Measurements from ENCODE around the gene EPHB4.
"Not testable (repeated sequence)": the region's sequence is repeated elsewhere in the genome, so short reads cannot be mapped to it uniquely, and the experiment has no call there.

EPHB4 gene

DNA sequence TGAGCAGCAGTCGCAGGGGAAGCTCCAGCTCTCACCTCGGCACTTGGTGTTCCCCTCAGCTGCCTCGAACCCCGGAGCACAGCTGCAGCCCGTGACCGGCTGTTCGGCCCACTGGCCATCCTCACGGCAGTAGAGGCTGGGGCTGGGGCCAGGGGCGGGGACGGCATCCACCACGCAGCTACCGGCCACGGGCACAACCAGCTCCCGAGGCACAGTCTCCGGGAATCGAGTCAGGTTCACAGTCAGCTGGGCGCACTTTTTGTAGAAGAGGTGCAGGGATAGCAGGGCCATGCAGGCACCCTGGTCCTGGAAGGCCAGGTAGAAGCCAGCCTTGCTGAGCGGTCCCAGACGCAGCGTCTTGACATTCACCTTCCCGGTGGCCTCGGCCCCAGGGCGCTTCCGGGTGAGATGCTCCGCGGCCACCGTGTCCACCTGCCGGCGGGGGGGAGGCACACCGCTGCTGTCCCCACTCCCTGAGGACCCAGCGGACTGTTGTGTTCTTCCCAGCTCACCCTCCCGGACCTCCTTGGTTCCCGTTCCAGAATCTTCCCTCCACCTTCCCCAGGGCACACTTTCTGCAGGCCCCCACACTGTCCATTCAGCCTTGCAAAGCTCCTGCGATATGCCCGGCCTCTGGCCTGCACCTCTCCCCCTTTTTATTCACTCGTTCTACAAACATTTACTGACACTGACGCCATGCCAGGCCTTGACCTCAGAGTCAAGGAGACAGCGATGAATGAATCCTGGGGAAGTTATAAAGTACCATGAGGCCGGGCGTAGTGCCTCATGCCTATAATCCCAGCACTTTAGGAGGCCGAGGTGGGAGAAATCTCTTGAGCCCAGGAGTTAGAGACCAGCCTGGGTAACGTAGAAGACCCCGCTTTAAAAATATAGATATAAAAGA lies 4.8 kb downstream of the EPHB4 start:
- DNase-seq (ENCODE audit: low read depth, low spot score): no peak

DNA sequence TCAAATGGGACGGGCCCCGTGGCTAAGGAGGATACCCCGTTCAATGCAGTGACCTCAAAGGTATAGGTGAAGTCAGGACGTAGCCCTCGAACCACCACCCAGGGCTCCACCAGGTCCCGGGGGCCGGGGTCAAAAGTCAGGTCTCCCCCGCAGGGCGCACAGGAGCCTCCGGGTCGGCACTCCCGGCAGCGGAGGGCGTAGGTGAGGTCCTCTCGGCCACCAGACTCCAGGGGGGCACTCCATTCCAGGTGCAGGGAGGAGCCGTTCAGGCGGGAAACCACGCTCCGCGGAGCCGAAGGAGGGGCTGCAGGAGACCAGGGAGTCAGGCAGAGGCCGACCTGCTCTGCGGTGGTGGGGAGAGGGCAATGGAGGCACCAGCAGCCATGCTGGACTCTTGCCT lies 7.7 kb downstream of the EPHB4 start:
- DNase-seq (ENCODE audit: low read depth, low spot score): no peak

DNA sequence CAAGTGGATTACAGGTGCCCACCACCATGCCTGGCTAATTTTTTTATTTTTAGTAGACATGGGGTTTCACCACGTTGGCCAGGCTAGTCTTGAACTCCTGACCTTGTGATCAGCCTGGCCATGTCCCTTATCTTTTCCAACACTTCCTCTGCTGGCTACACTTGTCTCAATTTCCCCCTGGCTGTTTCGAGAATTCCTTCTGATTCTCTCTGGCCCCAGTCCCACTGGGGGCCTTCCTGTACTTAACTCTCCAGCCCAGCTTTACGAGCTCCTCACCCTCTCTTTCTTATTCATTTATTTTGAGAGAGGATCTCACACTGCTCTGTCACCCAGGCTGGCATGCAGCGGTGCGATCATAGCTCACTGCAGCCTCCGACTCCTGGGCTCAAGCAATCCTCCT lies 8.5 kb downstream of the EPHB4 start:
- no peak for DNase-seq (ENCODE audit: low read depth, low spot score)

DNA sequence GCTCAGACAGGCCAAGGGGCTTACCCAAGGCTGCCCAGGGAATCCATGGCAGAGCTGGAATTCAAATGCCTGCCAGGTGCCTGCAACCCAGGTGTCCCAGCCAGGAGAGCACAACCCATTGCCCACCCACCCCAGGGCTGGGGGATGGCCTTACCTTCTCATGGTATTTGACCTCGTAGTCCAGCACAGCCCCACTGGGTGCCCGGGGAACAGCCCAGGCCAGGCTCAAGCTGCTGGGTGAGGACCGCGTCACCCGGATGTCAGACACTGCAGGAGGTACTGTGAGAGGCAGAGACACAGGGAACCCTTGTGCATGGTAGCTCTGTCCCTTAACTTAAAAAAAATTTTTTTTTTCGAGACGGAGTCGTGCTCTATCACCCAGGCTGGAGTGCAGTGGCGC lies 9.0 kb downstream of the EPHB4 start:
- no peak for DNase-seq (ENCODE audit: low read depth, low spot score)

DNA sequence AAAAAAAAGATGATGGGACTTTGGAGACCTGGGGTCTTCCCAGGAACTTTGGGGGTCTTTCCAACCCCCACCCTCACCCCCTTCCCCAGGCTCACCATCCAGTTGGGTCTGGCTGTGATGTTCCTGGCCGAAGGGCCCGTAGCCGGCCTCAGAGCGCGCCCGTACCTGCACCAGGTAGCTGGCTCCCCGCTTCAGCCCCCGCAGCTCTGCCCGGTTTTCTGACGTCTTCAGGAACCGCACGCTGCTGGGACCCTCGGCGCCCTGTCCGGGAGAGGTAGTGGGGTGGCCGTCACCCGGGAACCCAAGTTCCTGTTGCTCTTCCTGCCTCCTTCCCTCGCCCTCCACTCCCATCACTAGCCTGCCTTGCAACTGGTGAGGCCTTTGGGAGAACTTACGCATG lies 10.2 kb downstream of the EPHB4 start:
- no peak for DNase-seq (ENCODE audit: low read depth, low spot score)

DNA sequence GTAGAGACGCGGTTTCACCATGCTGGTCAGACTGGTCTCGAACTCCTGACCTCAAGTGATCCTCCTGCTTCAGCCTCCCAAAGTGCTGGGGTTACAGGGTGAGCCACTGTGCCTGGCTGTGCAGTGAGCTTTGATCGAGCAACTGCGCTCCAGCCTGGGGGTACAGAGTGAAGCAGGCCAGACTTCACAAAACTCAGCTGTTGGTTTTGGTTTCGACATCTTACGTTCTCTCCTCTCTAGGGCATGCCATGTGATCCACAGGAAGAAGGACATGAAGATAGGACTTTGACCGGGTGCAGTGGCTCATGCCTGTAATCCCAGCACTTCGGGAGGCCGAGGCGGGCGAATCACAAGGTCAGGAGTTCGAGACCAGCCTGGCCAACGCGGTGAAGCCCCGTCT lies 10.8 kb downstream of the EPHB4 start:
- not testable (repeated sequence) for DNase-seq (ENCODE audit: low read depth, low spot score)

DNA sequence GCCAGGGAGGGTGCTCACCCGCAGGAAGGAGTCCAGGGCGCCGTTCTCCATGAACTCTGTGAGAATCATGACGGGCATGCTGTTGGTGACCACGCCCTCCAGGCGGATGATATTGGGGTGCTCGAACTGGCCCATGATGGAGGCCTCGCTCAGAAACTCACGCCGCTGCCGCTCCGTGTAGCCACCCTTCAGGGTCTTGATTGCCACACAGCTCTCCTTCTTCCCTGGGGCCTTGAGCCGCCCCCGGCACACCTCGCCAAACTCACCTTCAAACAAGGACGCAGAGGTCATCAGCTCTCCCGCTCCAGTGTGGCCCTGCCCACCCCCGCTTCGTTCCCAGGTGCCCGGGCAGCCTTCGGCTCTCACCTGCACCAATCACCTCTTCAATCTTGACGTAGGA lies 14.6 kb downstream of the EPHB4 start:
- DNase-seq (ENCODE audit: low read depth, low spot score): no peak

DNA sequence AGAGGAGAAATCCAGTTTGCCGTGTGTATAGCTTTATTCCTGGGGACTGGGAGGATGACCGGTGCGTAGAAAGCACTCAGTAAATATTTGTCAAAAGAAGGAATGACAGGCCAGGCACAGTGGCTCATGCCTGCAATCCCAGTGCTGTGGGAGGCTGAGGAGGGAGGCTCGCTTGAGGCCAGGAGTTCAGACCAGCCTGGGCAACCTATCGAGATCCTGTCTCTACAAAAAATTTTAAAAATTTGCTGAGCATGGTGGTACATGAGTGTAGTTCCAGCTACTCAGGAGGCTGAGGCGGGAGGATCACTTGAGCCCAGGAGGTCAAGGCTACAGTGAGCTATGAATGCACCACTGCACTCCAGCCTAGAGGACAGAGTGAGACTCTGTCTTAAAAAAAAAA lies 15.8 kb downstream of the EPHB4 start:
- no peak for DNase-seq (ENCODE audit: low read depth, low spot score)

DNA sequence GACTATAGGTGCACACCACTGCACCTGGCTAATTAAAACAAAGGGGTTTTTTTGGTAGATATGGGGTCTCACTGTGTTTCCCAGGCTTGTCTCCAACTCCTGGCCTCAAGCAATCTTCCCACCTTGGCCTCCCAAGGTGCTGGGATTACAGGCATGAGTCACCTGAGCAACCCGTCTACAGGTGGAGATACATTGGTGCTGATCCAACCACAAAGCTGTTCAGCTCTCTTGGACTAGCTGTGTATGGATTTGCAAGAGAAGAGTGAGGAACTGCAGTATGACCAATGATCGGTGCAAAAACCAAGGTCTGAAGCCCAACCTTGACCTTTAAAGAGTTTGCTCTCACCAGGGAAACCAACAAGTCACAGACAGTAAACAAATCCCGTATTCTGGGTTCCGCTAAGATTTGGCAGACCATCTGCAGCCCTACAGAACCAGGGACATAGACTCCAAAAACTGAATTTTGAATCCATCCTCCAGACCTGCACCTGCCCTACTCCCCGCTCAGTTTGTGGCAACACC lies 18.9 kb downstream of the EPHB4 start:
- no peak for DNase-seq (ENCODE audit: low read depth, low spot score)

DNA sequence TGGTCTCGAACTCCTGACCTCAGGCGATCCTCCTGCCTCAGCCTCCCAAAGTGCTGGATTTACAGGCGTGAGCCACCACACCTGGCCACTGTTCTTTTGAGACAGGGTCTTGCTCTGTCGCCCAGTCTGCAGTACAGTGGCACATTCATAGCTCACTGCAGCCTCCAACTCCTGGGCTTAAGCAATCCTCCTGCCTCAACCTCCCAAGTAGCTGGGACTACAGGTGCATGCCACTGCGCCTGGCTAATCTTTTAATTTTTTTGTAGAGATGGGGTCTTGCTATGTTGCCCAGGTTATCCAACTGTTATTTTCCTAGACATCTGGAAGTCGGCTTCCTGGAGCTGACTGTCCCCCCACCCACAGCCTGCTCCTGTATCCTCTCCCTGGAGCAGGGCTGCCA lies 20.4 kb downstream of the EPHB4 start:
- not testable (repeated sequence) for DNase-seq (ENCODE audit: low read depth, low spot score)

DNA sequence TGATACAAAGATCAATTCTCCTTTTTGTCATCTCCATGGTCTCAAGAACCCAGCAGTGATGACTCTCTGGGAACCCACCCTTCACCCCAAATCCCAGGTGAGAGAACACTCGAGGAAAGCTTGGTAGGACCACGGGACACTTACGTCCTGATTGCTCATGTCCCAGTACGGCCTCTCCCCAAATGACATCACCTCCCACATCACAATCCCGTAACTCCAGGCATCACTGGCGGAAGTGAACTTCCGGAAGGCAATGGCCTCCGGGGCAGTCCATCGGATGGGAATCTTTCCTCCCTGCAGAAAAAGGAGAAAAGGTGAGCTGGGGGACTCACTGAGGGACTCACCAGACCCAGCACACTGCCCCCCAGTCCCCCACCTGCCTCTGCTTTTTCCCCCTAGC lies 21.0 kb downstream of the EPHB4 start:
- DNase-seq (ENCODE audit: low read depth, low spot score): no peak

DNA sequence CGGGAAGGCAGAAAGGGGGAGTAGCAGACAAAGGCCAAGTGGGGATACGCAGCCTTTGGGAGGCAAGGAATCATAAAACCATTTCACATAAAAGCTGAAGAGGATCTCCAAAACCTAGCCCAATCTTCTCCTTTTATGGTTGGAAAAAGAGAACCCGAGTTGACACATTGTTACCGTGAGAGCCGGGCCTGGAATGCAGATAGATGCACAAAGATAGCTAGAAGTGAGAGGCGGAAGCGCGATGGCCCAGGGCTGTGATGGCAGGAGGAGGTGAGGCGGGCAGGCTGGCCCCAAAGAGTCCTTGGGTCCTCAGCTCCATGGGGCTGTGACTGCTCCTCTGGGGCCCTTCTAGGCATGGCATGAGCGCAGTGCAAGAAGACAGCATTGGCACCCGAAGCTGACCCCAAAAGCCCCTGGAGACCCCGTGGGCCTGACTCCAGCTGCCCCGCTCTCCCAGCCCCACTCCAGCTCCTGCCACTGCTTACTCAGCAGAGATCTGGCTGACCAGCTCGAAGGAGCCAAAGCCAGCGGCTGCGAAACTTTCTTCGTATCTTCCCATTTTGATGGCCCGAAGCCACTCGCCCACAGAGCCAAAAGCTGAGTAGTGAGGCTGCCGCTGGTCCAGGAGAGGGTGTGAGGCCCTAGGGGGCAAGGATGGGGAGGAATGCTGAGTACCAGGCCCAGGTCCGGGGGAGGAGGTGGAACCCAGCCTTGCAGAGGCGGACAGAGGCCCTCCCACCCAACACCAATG lies 22.5 kb downstream of the EPHB4 start:
- no peak for DNase-seq (ENCODE audit: low read depth, low spot score)

DNA sequence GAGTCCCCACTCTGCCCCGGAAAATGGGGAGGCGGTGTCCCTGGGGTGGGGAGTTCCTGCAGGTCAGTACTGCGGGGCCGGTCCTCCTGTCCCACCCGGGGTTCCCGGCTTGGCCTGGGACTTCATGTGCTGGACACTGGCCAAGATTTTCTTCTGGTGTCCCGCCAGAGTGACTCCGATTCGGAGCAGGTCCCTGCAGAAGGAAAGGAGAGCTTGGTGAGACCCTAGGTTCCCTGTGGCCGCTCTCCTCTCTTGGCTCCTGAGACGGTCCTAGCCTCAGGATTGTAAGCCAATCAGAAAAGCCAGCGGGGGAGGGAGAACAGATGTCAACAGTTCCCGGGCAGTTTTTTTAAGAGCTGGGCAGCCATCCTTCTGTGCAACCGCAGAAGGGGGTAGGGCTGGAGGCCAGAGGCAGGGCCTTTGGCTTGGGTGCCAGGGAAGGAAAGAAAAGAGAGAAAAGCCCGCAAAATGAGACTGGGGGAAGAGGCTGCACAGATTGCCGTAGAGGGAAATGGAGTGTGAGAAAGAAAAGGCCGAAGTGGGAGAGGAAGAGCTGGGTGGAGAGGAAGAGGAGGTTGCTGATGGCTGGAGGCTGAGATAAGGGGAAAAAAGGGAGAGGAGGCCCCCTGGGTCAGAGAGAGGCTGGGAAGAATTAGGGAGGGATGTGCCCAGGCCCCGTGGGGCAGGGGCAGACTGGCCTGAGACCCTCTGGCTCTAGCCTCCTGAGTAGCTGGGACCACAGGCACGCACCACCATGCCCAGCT lies 23.7 kb downstream of the EPHB4 start:
- no peak for DNase-seq (ENCODE audit: low read depth, low spot score)

DNA sequence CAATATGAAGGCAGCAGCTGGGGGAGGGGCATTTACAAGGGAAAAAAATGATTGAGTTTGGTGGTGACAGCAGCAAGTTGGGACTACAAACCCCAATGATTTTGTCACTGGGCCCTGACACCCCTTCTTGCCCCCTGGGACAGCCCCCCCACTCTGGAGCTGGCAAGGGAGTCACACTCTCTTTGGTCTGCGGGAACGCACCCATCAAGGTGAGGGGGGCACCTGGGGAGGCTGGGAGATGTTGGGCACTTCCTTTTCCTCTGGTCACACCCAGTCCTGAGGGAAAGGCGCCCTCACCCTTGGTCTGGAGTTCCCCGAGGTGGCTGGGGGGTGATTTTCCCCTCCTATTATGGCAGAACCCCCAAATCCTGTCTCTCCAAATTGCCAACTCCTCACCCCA lies 24.4 kb downstream of the EPHB4 start:
- DNase-seq (ENCODE audit: low read depth, low spot score): no peak

DNA sequence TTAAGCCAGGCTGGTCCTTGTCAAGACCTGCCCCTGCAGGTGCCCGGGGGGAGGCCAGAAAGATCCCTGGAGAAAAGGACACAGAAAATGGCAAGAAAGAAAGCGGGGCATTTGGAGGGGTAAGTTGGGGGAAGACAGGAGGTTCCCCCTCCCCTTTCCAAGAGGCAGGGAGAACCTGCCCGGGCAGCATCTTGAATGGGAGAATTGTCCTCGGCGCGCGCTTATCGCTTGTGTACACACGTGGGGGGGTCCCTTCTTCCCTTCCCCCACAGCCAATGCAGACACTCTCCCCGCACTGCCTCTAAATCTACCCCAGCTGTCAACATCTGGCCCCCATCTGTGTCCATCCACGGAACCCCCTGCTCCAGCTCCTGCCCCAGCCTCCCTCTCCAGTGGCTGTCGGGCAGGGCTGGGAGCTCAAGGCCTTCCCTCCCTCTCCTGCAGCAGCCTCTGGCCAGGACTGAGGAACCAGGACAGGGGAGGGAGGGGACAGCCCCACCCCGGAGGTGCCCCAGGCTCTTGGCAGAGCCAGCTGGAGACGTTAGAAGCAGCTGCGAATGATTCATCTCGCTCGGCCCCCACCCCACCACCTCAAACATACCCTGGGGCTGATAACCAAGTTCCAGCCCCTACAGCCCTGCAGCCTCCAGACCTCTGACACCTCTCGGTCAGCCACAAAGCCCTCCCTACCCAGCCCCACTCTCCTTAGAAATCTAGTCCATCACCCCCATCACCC lies 25.3 kb downstream of the EPHB4 start:
- no peak for DNase-seq (ENCODE audit: low read depth, low spot score)

DNA sequence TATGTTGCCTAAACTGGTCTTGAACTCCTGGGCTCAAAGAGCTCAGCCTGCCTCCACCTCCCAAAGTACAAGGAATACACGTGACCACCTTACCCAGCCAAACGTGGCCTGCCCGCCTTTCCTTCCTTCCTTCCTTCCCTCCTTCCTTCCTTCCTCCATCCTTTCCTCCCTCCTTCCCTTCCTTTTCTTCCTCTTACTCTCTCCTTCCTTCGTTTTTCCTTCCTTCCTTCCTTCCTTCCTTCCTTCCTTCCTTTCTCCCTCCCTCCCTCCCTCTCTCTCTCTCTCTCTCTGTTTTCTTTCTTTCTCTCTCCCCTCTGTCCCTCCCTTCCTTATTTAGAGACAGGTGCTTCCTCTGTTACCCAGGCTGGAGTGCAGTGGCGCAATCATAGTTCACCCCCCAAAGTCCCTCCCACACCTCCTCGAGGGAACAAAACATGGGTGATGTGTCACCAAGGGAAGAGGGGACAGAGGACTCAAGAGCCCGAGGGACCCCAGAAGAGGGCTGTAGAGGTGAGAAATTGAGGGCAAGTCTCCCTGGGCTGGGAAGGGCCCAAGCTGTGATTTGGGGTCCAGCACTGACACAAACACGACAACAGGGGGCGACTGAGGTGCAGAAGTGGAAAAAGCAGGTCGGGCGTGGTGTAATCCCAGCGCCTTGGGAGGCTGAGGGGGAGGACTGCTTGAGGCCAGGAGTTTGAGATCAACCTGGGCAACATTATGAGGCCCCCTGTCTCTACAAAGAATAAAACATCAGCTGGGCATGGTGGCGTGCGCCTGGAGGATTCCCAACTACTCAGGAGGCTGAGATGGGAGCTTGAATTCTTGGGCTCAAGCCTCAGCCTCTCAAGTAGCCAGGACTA lies 28.1 kb downstream of the EPHB4 start:
- DNase-seq (ENCODE audit: low read depth, low spot score): no peak

DNA sequence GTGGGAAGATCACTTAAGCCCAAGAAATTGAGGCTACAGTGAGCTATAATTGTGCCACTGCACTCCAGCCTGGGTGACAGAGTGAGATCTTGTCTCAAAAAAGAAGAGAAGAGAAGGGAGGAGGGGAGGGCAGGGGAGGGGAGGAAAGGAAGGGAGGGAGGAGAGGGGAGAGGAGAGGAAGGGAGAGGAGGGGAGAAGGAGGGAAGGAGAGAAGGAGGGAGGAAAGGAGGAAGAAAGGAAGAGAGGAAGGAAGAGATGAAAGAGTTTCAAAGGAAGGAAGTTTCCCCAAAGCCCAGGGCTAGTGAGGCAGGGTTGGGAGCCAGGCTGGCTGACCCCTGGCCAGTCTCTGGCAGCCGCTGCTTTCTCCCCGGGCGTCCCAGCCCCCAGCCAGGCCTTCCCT lies 32.6 kb downstream of the EPHB4 start:
- DNase-seq (ENCODE audit: low read depth, low spot score): no peak

DNA sequence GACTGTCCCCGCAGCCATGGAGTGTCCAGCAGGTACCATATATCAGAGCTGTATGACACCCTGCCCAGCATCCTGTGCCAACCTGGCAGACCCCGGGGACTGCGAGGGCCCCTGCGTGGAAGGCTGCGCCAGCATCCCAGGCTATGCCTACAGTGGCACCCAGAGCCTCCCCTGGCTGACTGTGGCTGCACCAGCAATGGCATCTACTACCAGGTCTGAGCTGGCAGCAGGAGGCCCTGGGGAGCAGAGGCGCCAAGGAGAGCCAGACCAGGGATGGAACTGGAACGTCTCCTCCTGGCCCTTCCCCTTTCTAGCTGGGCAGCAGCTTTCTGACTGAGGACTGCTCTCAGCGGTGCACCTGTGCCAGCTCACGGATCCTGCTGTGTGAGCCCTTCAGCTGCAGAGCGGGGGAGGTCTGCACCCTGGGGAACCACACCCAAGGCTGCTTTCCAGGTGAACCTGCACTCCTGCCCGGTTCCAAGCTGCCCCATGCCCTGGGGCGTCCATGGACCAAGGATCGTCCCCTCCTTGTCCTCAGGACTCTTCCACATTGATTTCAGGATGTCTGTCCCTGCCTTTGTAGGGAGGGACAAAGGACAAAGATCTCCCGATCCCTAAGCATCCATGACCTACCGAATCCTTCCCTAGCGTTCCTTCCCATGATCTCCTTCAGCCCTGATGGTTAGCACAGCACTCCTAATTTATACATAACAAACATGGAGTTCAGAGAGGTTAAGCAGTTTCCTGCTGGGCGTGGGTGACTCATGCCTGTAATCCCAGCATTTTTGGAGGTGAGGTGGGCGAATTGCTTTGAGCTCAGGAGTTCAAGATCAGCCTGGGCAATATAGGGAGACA lies 33.3 kb downstream of the EPHB4 start:
- no peak for DNase-seq (ENCODE audit: low read depth, low spot score)

DNA sequence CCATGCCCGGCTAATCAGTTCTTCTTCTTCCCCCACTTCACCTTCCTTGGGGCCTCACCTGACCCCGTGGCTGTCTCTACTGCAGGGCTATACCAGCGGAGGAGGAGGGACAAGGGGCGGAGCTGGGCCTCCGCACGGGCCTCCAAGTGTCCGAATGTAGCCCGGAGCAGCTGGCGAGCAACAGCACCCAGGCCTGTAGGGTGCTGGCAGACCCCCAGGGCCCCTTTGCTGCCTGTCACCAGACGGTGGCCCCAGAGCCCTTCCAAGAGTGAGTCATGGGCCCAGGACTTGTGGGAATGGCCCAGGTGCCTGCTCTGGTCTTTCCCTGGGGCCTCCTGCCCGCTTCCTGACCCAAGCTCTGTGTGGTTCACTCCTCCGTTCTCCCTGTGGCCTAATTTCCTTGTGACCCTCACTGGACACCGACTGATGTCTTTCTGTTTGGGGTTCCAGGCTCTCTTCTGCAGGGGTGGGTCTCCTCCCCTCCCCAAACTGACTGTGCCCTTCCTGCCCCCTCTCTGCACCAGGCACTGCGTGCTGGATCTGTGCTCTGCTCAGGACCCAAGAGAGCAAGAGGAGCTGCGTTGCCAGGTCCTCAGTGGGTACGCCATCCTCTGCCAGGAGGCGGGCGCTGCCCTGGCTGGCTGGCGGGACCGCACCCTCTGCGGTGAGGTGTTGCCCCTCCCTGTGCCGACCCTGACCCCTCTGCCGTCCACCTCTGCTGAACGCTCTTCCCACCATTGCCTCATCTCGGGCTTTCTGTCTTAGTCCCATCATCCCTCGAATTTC lies 35.2 kb downstream of the EPHB4 start:
- no peak for DNase-seq (ENCODE audit: low read depth, low spot score)
